GM10266 (cell line): ENCODE measurements around the gene TACSTD2.
A peak's percentile ranks its signal among the peaks of the same experiment; 100 is the strongest.
"Not testable (repeated sequence)": the region's sequence is repeated elsewhere in the genome, so short reads cannot be mapped to it uniquely, and the experiment has no call there.

Source experiments
- DNase-seq: peaks from one replicate; pipeline ENCODE4 v3.0.0; 2012; ENCODE audit errors: extremely low spot score
- CTCF ChIP-seq: IDR thresholded peaks from 2 replicates; pipeline ENCODE4 v1.5.1; 2012; ENCODE audit warnings: mild to moderate bottlenecking, low read depth; ENCODE audit not compliant: control insufficient read depth, insufficient read depth; ENCODE audit errors: missing control alignments

The TACSTD2 gene

GRCh38 chr1:58588396-58588795, 11.3 kb upstream of the TACSTD2 start:
- no peak for TF ChIP-seq CTCF
- DNase-seq: no peak

- TF ChIP-seq CTCF: no peak
- no peak for DNase-seq
Measured at GRCh38 chr1:58587667-58588066, 10.6 kb upstream of the TACSTD2 start.

- TF ChIP-seq CTCF: no peak
- DNase-seq: no peak
Measured at GRCh38 chr1:58586271-58586670, 9.2 kb upstream of the TACSTD2 start.

GRCh38 chr1:58585581-58586151, 8.6 kb upstream of the TACSTD2 start:
- TF ChIP-seq CTCF: no peak
- DNase-seq: no peak

- no peak for TF ChIP-seq CTCF
- DNase-seq: no peak
Measured at GRCh38 chr1:58585166-58585565, 8.1 kb upstream of the TACSTD2 start.

GRCh38 chr1:58584082-58584895, 7.2 kb upstream of the TACSTD2 start:
- DNase-seq: peak; percentile 64
- TF ChIP-seq CTCF: no peak

GRCh38 chr1:58583496-58583895, 6.4 kb upstream of the TACSTD2 start:
- TF ChIP-seq CTCF: no peak
- no peak for DNase-seq

- DNase-seq: not testable (repeated sequence)
Measured at GRCh38 chr1:58582143-58582542, 5.1 kb upstream of the TACSTD2 start.
